GM23338 (cell line): Measurements from ENCODE around the gene SLC36A2. TPM values are rescaled to one million over a fixed set of nuclear protein-coding genes. Genes with fewer than 3 reads are reported as not detected.

ENCODE experiments used
- ATAC-seq: fragments of 200-7000 bp; cut with Tn5 transposase; 3 replicates; pipeline ENCODE4 v1.9.1; 2020
- DNase-seq: peaks from one replicate; pipeline ENCODE4 v3.0.0-alpha.2; 2015; ENCODE audit warnings: low spot score
- H2AFZ ChIP-seq: fragments of 200-600 bp; sonication (generic); 2 replicates; pipeline ENCODE4 v1.8.0; 2016; ENCODE audit warnings: antibody characterized with exemption, mild to moderate bottlenecking, moderate library complexity
- H3F3A ChIP-seq: fragments of 200-600 bp; sonication (generic); replicated peaks from 2 replicates; pipeline ENCODE4 v1.8.0; 2017; ENCODE audit warnings: antibody characterized with exemption, mixed run types, low read depth
- H3K27ac ChIP-seq: fragments of 200-600 bp; sonication (generic); 2 replicates; pipeline ENCODE4 v1.6.1; 2016; ENCODE audit warnings: low read depth
- H3K27me3 ChIP-seq: fragments of 200-600 bp; sonication (generic); 2 replicates; pipeline ENCODE4 v1.8.0; 2016; ENCODE audit warnings: mild to moderate bottlenecking, mixed run types, moderate library complexity; ENCODE audit not compliant: insufficient read depth
- H3K36me3 ChIP-seq: fragments of 200-600 bp; sonication (generic); 2 replicates; pipeline ENCODE4 v1.8.0; 2016; ENCODE audit warnings: mild to moderate bottlenecking; ENCODE audit not compliant: insufficient read depth
- H3K4me1 ChIP-seq: fragments of 200-600 bp; sonication (generic); 2 replicates; pipeline ENCODE4 v1.8.0; 2016; ENCODE audit warnings: mild to moderate bottlenecking, moderate library complexity; ENCODE audit not compliant: insufficient read depth
- H3K4me2 ChIP-seq: fragments of 200-600 bp; sonication (generic); 2 replicates; pipeline ENCODE4 v1.7.1; 2017; ENCODE audit warnings: mixed run types
- H3K4me3 ChIP-seq: fragments of 200-600 bp; sonication (generic); 2 replicates; pipeline ENCODE4 v1.6.1; 2016; ENCODE audit warnings: mixed run types
- H3K79me2 ChIP-seq: fragments of 200-600 bp; sonication (generic); replicated peaks from 2 replicates; pipeline ENCODE4 v1.8.0; 2017; ENCODE audit warnings: mild to moderate bottlenecking; ENCODE audit not compliant: insufficient read depth
- H3K9me2 ChIP-seq: fragments of 200-600 bp; sonication (generic); 2 replicates; pipeline ENCODE4 v1.8.0; 2017; ENCODE audit not compliant: insufficient read depth
- H4K20me1 ChIP-seq: fragments of 200-600 bp; sonication (generic); replicated peaks from 2 replicates; pipeline ENCODE4 v1.8.0; 2017; ENCODE audit warnings: mild to moderate bottlenecking; ENCODE audit not compliant: insufficient read depth
- H3K27ac Mint-ChIP-seq: 2 replicates; pipeline ENCODE4 v1.8.0; 2020; ENCODE audit warnings: inconsistent platforms, mild to moderate bottlenecking, moderate library complexity, mixed read lengths
- H3K27me3 Mint-ChIP-seq: 3 replicates; pipeline ENCODE4 v1.8.0; 2022; ENCODE audit warnings: low read depth, mild to moderate bottlenecking, moderate library complexity, mixed read lengths, inconsistent platforms; ENCODE audit not compliant: insufficient read depth, poor library complexity
- H3K36me3 Mint-ChIP-seq: 3 replicates; pipeline ENCODE4 v1.8.0; 2021; ENCODE audit warnings: low read depth, mild to moderate bottlenecking, inconsistent platforms, moderate library complexity, mixed read lengths
- H3K4me1 Mint-ChIP-seq: 3 replicates; pipeline ENCODE4 v1.8.0; 2020; ENCODE audit warnings: mild to moderate bottlenecking, inconsistent platforms, mixed read lengths
- H3K4me3 Mint-ChIP-seq: 3 replicates; pipeline ENCODE4 v1.8.0; 2021; ENCODE audit warnings: moderate library complexity, mild to moderate bottlenecking, inconsistent platforms, mixed read lengths
- H3K9me3 Mint-ChIP-seq: 3 replicates; pipeline ENCODE4 v1.8.0; 2020; ENCODE audit warnings: moderate library complexity, mild to moderate bottlenecking, inconsistent platforms, mixed read lengths
- EZH2 ChIP-seq: fragments of 200-600 bp; sonication (generic); IDR thresholded peaks from one replicate; pipeline ENCODE4 v1.8.0; 2017; ENCODE audit warnings: antibody characterized with exemption, mild to moderate bottlenecking, low read depth; ENCODE audit not compliant: unreplicated experiment
- EZH2phosphoT487 ChIP-seq: fragments of 200-600 bp; sonication (generic); IDR thresholded peaks from one replicate; pipeline ENCODE4 v1.8.1; 2018; ENCODE audit warnings: antibody characterized with exemption; ENCODE audit not compliant: unreplicated experiment
- NANOG ChIP-seq: IDR thresholded peaks from 2 replicates; pipeline ENCODE4 v1.6.1; 2016; ENCODE audit warnings: antibody characterized with exemption, borderline replicate concordance
- POLR2AphosphoS5 ChIP-seq: IDR thresholded peaks from 2 replicates; pipeline ENCODE4 v1.6.1; 2016; ENCODE audit warnings: antibody characterized with exemption, low read depth
- STAT1 ChIP-seq: IDR thresholded peaks from one replicate; pipeline ENCODE4 v1.6.1; 2016; ENCODE audit warnings: antibody characterized with exemption; ENCODE audit not compliant: unreplicated experiment
- ZNF114 ChIP-seq: fragments of 250-450 bp; sonication (Bioruptor Pico); IDR thresholded peaks from 2 replicates; pipeline ENCODE4 v1.5.0; 2020; ENCODE audit warnings: mild to moderate bottlenecking, moderate library complexity
- ZNF331 ChIP-seq: fragments of 250-450 bp; sonication (Bioruptor Pico); IDR thresholded peaks from 2 replicates; pipeline ENCODE4 v1.5.0; 2020; ENCODE audit warnings: low read depth, mild to moderate bottlenecking, moderate library complexity
- polyA plus RNA-seq: library from polyadenylated mRNA; unstranded; fragments of >200 nt; fragmentation: Nextera tagmentation; extraction: Ambion mirVana; gene quantifications from 2 replicates; pipeline ENCODE4 v1.2.1, GENCODE V29; 2016
- total RNA-seq: library from RNA; depleted of rRNA; stranded (reverse); fragments of >200 nt; shearing (Covaris generic); gene quantifications from 2 replicates; pipeline ENCODE4 v1.2.3, GENCODE V29; 2014
- TF ChIP-seq, protein P1 (sequence below): IDR thresholded peaks from 2 replicates; pipeline ENCODE4 v1.6.1; 2016; ENCODE audit warnings: antibody characterized with exemption
- TF ChIP-seq, protein P2 (sequence below), 2 experiments: fragments of 200-600 bp in 1 of 2; sonication (generic) in 1 of 2; conservative IDR thresholded peaks; 2 replicates each; pipeline versions ENCODE4 v1.5.1 to v1.6.1; 2016 to 2017; ENCODE audit warnings: antibody characterized with exemption in 2 of 2, low read depth in 2 of 2, mild to moderate bottlenecking in 2 of 2, moderate library complexity in 1 of 2
- TF ChIP-seq, protein P3 (sequence below): fragments of 250-450 bp; sonication (Bioruptor Pico); IDR thresholded peaks from 2 replicates; pipeline ENCODE4 v1.5.0; 2020; ENCODE audit warnings: mild to moderate bottlenecking, moderate library complexity
- TF ChIP-seq, protein P4 (sequence below): IDR thresholded peaks from one replicate; pipeline ENCODE4 v1.6.1; 2018; ENCODE audit warnings: antibody characterized with exemption; ENCODE audit not compliant: unreplicated experiment

Gene SLC36A2
- total and polyA plus RNA-seq, 2 experiments from 2014 or later = 0.08 TPM; not detected in 1

DNA sequence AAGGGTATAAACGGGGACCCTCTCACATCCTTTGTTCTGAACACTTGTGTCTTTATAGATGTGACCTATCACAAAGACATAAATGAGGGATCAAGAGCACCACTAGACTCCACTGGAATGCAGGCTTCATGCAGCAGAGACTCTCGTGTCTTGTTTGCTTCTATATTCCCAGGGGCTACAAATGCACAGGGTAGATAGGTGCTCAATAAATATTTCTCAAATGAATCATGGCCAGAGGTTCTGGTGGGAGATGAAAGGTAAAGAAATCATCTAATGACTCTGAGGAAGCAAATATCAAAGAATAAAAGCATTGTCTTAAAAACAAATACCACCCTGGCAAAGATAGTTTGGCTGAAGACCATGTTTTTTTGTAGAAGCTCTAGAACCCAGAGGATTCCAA is 50.4 kb downstream of the SLC36A2 start:
- H3K27me3 ChIP-seq = no peaks in the 10 kb centered on the region
- no peak overlapping the region for H3K27ac ChIP-seq
- Mint-ChIP-seq H3K4me3 (no peak overlapping the region), H3K36me3 (no peaks in the 10 kb centered on the region), H3K9me3 (no peaks in the 10 kb centered on the region), H3K27me3 (peaks cover 5% of the 10 kb centered on the region), H3K4me1 (peaks cover 14% of the 10 kb centered on the region), H3K27ac (no peak overlapping the region)
- H3K79me2 ChIP-seq = no peaks in the 10 kb centered on the region
- DNase-seq (no peak), ATAC-seq (no peak)
- no peak overlapping the region for H3K4me2 ChIP-seq
- no peaks in the 10 kb centered on the region for H3K36me3 ChIP-seq
- no peak overlapping the region for H3K4me3 ChIP-seq
- TF ChIP-seq ZNF331 (CRISPR knock-in tag) = no peak
- TF ChIP-seq, protein P1, sequence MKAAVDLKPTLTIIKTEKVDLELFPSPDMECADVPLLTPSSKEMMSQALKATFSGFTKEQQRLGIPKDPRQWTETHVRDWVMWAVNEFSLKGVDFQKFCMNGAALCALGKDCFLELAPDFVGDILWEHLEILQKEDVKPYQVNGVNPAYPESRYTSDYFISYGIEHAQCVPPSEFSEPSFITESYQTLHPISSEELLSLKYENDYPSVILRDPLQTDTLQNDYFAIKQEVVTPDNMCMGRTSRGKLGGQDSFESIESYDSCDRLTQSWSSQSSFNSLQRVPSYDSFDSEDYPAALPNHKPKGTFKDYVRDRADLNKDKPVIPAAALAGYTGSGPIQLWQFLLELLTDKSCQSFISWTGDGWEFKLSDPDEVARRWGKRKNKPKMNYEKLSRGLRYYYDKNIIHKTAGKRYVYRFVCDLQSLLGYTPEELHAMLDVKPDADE = no peak
- no peak for TF ChIP-seq STAT1
- TF ChIP-seq EZH2phosphoT487 = no peak
- no peak for TF ChIP-seq EZH2
- TF ChIP-seq, protein P2, sequence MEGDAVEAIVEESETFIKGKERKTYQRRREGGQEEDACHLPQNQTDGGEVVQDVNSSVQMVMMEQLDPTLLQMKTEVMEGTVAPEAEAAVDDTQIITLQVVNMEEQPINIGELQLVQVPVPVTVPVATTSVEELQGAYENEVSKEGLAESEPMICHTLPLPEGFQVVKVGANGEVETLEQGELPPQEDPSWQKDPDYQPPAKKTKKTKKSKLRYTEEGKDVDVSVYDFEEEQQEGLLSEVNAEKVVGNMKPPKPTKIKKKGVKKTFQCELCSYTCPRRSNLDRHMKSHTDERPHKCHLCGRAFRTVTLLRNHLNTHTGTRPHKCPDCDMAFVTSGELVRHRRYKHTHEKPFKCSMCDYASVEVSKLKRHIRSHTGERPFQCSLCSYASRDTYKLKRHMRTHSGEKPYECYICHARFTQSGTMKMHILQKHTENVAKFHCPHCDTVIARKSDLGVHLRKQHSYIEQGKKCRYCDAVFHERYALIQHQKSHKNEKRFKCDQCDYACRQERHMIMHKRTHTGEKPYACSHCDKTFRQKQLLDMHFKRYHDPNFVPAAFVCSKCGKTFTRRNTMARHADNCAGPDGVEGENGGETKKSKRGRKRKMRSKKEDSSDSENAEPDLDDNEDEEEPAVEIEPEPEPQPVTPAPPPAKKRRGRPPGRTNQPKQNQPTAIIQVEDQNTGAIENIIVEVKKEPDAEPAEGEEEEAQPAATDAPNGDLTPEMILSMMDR (conservative IDR thresholded peaks at IDR 0.05; ENCODE audit: low read depth in 2 of 2) = no peak
- no peak for TF ChIP-seq POLR2AphosphoS5
- no peak for TF ChIP-seq ZNF114 (CRISPR knock-in tag)
- TF ChIP-seq, protein P3, sequence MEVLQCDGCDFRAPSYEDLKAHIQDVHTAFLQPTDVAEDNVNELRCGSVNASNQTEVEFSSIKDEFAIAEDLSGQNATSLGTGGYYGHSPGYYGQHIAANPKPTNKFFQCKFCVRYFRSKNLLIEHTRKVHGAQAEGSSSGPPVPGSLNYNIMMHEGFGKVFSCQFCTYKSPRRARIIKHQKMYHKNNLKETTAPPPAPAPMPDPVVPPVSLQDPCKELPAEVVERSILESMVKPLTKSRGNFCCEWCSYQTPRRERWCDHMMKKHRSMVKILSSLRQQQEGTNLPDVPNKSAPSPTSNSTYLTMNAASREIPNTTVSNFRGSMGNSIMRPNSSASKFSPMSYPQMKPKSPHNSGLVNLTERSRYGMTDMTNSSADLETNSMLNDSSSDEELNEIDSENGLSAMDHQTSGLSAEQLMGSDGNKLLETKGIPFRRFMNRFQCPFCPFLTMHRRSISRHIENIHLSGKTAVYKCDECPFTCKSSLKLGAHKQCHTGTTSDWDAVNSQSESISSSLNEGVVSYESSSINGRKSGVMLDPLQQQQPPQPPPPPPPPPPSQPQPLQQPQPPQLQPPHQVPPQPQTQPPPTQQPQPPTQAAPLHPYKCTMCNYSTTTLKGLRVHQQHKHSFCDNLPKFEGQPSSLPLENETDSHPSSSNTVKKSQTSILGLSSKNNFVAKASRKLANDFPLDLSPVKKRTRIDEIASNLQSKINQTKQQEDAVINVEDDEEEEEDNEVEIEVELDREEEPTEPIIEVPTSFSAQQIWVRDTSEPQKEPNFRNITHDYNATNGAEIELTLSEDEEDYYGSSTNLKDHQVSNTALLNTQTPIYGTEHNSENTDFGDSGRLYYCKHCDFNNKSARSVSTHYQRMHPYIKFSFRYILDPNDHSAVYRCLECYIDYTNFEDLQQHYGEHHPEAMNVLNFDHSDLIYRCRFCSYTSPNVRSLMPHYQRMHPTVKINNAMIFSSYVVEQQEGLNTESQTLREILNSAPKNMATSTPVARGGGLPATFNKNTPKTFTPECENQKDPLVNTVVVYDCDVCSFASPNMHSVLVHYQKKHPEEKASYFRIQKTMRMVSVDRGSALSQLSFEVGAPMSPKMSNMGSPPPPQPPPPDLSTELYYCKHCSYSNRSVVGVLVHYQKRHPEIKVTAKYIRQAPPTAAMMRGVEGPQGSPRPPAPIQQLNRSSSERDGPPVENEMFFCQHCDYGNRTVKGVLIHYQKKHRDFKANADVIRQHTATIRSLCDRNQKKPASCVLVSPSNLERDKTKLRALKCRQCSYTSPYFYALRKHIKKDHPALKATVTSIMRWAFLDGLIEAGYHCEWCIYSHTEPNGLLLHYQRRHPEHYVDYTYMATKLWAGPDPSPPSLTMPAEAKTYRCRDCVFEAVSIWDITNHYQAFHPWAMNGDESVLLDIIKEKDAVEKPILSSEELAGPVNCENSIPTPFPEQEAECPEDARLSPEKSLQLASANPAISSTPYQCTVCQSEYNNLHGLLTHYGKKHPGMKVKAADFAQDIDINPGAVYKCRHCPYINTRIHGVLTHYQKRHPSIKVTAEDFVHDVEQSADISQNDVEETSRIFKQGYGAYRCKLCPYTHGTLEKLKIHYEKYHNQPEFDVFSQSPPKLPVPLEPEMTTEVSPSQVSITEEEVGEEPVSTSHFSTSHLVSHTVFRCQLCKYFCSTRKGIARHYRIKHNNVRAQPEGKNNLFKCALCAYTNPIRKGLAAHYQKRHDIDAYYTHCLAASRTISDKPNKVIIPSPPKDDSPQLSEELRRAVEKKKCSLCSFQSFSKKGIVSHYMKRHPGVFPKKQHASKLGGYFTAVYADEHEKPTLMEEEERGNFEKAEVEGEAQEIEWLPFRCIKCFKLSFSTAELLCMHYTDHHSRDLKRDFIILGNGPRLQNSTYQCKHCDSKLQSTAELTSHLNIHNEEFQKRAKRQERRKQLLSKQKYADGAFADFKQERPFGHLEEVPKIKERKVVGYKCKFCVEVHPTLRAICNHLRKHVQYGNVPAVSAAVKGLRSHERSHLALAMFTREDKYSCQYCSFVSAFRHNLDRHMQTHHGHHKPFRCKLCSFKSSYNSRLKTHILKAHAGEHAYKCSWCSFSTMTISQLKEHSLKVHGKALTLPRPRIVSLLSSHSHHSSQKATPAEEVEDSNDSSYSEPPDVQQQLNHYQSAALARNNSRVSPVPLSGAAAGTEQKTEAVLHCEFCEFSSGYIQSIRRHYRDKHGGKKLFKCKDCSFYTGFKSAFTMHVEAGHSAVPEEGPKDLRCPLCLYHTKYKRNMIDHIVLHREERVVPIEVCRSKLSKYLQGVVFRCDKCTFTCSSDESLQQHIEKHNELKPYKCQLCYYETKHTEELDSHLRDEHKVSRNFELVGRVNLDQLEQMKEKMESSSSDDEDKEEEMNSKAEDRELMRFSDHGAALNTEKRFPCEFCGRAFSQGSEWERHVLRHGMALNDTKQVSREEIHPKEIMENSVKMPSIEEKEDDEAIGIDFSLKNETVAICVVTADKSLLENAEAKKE (CRISPR knock-in tag) = no peak
- TF ChIP-seq NANOG = no peak
- TF ChIP-seq, protein P4, sequence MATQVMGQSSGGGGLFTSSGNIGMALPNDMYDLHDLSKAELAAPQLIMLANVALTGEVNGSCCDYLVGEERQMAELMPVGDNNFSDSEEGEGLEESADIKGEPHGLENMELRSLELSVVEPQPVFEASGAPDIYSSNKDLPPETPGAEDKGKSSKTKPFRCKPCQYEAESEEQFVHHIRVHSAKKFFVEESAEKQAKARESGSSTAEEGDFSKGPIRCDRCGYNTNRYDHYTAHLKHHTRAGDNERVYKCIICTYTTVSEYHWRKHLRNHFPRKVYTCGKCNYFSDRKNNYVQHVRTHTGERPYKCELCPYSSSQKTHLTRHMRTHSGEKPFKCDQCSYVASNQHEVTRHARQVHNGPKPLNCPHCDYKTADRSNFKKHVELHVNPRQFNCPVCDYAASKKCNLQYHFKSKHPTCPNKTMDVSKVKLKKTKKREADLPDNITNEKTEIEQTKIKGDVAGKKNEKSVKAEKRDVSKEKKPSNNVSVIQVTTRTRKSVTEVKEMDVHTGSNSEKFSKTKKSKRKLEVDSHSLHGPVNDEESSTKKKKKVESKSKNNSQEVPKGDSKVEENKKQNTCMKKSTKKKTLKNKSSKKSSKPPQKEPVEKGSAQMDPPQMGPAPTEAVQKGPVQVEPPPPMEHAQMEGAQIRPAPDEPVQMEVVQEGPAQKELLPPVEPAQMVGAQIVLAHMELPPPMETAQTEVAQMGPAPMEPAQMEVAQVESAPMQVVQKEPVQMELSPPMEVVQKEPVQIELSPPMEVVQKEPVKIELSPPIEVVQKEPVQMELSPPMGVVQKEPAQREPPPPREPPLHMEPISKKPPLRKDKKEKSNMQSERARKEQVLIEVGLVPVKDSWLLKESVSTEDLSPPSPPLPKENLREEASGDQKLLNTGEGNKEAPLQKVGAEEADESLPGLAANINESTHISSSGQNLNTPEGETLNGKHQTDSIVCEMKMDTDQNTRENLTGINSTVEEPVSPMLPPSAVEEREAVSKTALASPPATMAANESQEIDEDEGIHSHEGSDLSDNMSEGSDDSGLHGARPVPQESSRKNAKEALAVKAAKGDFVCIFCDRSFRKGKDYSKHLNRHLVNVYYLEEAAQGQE = no peak
- H3K9me2 ChIP-seq = no peaks in the 10 kb centered on the region
- H3K4me1 ChIP-seq = no peaks in the 10 kb centered on the region; the same call in 1 of the 2 replicates
- H3F3A ChIP-seq = no peaks in the 10 kb centered on the region
- no peaks in the 10 kb centered on the region for H4K20me1 ChIP-seq
- H2AFZ ChIP-seq = no peak overlapping the region
